AG09319 (cell line): ENCODE measurements around the gene CNTD1.

Source experiments
- DNase-seq: peaks from one replicate; pipeline ENCODE4 v3.0.0-alpha.2; 2010; ENCODE audit warnings: low read depth; ENCODE audit errors: extremely low read depth
- CTCF ChIP-seq: IDR thresholded peaks from 2 replicates; pipeline ENCODE4 v1.5.1; 2011; ENCODE audit warnings: low read depth, mild to moderate bottlenecking, inconsistent platforms, low read length, moderate library complexity

The CNTD1 gene

GRCh38 chr17:42781639-42782165 is 17.0 kb upstream of the CNTD1 start:
- DNase-seq, result no peak
- no peak for TF ChIP-seq CTCF

- DNase-seq, result no peak
- TF ChIP-seq CTCF, result no peak
Observed at GRCh38 chr17:42782166-42783061, 16.2 kb upstream of the CNTD1 start.

- DNase-seq, result no peak
- no peak for TF ChIP-seq CTCF
Observed at GRCh38 chr17:42783062-42783790, 15.4 kb upstream of the CNTD1 start.

- no peak for DNase-seq
- TF ChIP-seq CTCF, result no peak
Observed at GRCh38 chr17:42783791-42784138, 14.9 kb upstream of the CNTD1 start.

GRCh38 chr17:42784409-42784808 is 14.3 kb upstream of the CNTD1 start:
- no peak for TF ChIP-seq CTCF
- no peak for DNase-seq

GRCh38 chr17:42784811-42785592 is 13.7 kb upstream of the CNTD1 start:
- no peak for TF ChIP-seq CTCF
- no peak for DNase-seq
